Stomach (tissue), 4 donors: Measurements from ENCODE around the gene CCDC170.

Source experiments
- EP300 ChIP-seq: sonication (generic); formaldehyde crosslinking; IDR thresholded peaks from one replicate; pipeline ENCODE4 v1.6.1; 2017; ENCODE audit warnings: antibody characterized with exemption
- POLR2A ChIP-seq, 4 donors: fragments of 450-650 bp; IDR thresholded peaks; one replicate each; pipeline ENCODE4 v1.6.1; 2016; ENCODE audit warnings: antibody characterized with exemption in 4 of 4, control low read depth in 2 of 4, mild to moderate bottlenecking in 1 of 4, moderate library complexity in 1 of 4
- POLR2AphosphoS5 ChIP-seq, 3 donors: sonication (generic); formaldehyde crosslinking; IDR thresholded peaks; one replicate each; pipeline ENCODE4 v1.6.1; 2016; ENCODE audit warnings: antibody characterized with exemption in 3 of 3
- TF ChIP-seq, protein P1 (sequence below), 7 experiments: fragments of 450-650 bp in 4 of 7; fragments of 200-600 bp in 3 of 7; sonication (generic) in 3 of 7; IDR thresholded peaks; one replicate each; pipeline ENCODE4 v1.5.1; 2016 to 2019; ENCODE audit warnings: antibody characterized with exemption in 7 of 7, control low read depth in 2 of 7, mild to moderate bottlenecking in 1 of 7

DNA sequence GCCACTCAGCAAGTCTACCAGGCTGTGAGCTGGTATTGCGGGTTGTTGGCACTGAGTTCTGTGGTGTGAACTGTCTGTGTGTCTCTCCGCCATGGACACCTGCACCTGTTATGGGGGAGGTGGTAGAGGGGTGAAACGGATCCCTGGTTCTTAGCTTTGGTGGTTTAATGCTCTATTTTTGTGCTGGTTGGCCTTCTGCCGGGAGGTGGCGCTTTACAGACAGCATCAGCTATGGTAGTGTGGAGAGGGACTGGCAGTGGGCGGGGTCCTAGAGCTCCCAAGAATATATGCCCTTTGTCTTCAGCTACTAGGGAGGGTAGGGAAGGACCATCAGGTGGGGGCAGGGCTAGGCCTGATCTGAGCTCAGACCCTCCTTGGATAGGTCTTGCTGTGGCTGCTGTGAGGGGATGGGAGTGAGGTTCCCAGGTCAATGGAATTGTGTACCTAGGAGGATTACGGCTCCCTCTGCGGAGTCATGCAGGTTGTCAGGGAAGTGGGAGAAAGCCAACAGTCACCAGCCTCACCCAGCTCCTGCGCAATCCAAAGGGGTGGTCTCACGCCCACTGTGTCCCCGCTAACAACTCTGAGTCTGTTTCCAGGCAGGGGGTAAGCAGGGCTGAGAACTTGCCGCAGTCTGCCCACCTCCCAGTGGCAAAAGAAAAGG lies 154.3 kb downstream of the CCDC170 start:
- no peak for TF ChIP-seq POLR2A (IDR thresholded peaks at IDR 0.05)
- no peak for TF ChIP-seq POLR2AphosphoS5 (IDR thresholded peaks at IDR 0.05)
- TF ChIP-seq, protein P1, sequence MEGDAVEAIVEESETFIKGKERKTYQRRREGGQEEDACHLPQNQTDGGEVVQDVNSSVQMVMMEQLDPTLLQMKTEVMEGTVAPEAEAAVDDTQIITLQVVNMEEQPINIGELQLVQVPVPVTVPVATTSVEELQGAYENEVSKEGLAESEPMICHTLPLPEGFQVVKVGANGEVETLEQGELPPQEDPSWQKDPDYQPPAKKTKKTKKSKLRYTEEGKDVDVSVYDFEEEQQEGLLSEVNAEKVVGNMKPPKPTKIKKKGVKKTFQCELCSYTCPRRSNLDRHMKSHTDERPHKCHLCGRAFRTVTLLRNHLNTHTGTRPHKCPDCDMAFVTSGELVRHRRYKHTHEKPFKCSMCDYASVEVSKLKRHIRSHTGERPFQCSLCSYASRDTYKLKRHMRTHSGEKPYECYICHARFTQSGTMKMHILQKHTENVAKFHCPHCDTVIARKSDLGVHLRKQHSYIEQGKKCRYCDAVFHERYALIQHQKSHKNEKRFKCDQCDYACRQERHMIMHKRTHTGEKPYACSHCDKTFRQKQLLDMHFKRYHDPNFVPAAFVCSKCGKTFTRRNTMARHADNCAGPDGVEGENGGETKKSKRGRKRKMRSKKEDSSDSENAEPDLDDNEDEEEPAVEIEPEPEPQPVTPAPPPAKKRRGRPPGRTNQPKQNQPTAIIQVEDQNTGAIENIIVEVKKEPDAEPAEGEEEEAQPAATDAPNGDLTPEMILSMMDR (IDR thresholded peaks at IDR 0.05): no peak
- TF ChIP-seq EP300: no peak
